NCI-H146 treated with DMSO at 0.1 percent for 48 hours (cell line): ENCODE results near the gene HAPLN1.

Experiments
- DNase-seq: peaks from one replicate; lab custom pipeline; 2025; ENCODE audit not compliant: unreplicated experiment; lab: John Stamatoyannopoulos, UW

The HAPLN1 gene

GRCh38 chr5:83644301-83644700 is 76.4 kb downstream of the HAPLN1 start:
- DNase-seq = no peak

- DNase-seq = no peak
Observed at GRCh38 chr5:83641946-83642345, 78.7 kb downstream of the HAPLN1 start.

- DNase-seq = no peak
Observed at GRCh38 chr5:83639911-83640310, 80.7 kb downstream of the HAPLN1 start.

- no peak for DNase-seq
Observed at GRCh38 chr5:83636156-83636555, 84.5 kb downstream of the HAPLN1 start.

- no peak for DNase-seq
Observed at GRCh38 chr5:83633285-83633684, 87.4 kb downstream of the HAPLN1 start.

GRCh38 chr5:83632874-83633273 is 87.8 kb downstream of the HAPLN1 start:
- DNase-seq = no peak

- no peak for DNase-seq
Observed at GRCh38 chr5:83628360-83628759, 92.3 kb downstream of the HAPLN1 start.

- no peak for DNase-seq
Observed at GRCh38 chr5:83614841-83615240, 105.8 kb downstream of the HAPLN1 start.

GRCh38 chr5:83608122-83608521 is 112.5 kb downstream of the HAPLN1 start:
- DNase-seq = no peak

- no peak for DNase-seq
Observed at GRCh38 chr5:83595217-83595616, 125.4 kb downstream of the HAPLN1 start.

GRCh38 chr5:83590966-83591365 is 129.7 kb downstream of the HAPLN1 start:
- no peak for DNase-seq

- no peak for DNase-seq
Observed at GRCh38 chr5:83589786-83590185, 130.9 kb downstream of the HAPLN1 start.
